HG03066 (cell line): ENCODE data around the gene COLGALT1.
"Not testable (repeated sequence)": the region's sequence is repeated elsewhere in the genome, so short reads cannot be mapped to it uniquely, and the experiment has no call there.

Experiments used
- ATAC-seq: cut with Tn5 transposase; IDR thresholded peaks from one replicate; pipeline ENCODE4 v1.9.1; 2021; ENCODE audit warnings: low read depth; ENCODE audit not compliant: unreplicated experiment

The COLGALT1 gene

GRCh38 chr19:17532116-17532515 lies 23.3 kb upstream of the COLGALT1 start:
- no peak for ATAC-seq

- no peak for ATAC-seq
These were observed 22.9 kb upstream of the COLGALT1 start for GRCh38 chr19:17532557-17532956.

- no peak for ATAC-seq
These were observed 20.7 kb upstream of the COLGALT1 start for GRCh38 chr19:17534767-17535166.

- ATAC-seq, result no peak
These were observed 18.5 kb upstream of the COLGALT1 start for GRCh38 chr19:17536955-17537354.

- ATAC-seq, result no peak
These were observed 16.7 kb upstream of the COLGALT1 start for GRCh38 chr19:17538684-17539237.

- ATAC-seq, result no peak
These were observed 16.0 kb upstream of the COLGALT1 start for GRCh38 chr19:17539238-17540117.

GRCh38 chr19:17540174-17540573 lies 15.3 kb upstream of the COLGALT1 start:
- ATAC-seq, result no peak

GRCh38 chr19:17541184-17541759 lies 14.2 kb upstream of the COLGALT1 start:
- ATAC-seq, result no peak

- ATAC-seq, result no peak
These were observed 13.4 kb upstream of the COLGALT1 start for GRCh38 chr19:17542042-17542441.

GRCh38 chr19:17542793-17543582 lies 12.5 kb upstream of the COLGALT1 start:
- ATAC-seq, result no peak

- ATAC-seq, result no peak
These were observed 11.5 kb upstream of the COLGALT1 start for GRCh38 chr19:17543986-17544385.

- ATAC-seq, result no peak
These were observed 11.0 kb upstream of the COLGALT1 start for GRCh38 chr19:17544418-17544817.

- ATAC-seq, result no peak
These were observed 7.3 kb upstream of the COLGALT1 start for GRCh38 chr19:17548145-17548544.

- no peak for ATAC-seq
These were observed 6.2 kb upstream of the COLGALT1 start for GRCh38 chr19:17549085-17549740.

GRCh38 chr19:17550076-17550667 lies 5.3 kb upstream of the COLGALT1 start:
- no peak for ATAC-seq

- not testable (repeated sequence) for ATAC-seq
These were observed 2.7 kb upstream of the COLGALT1 start for GRCh38 chr19:17552735-17553134.

GRCh38 chr19:17553256-17553655 lies 2.2 kb upstream of the COLGALT1 start:
- no peak for ATAC-seq

- no peak for ATAC-seq
These were observed 425 bp upstream of the COLGALT1 start for GRCh38 chr19:17554968-17555479.

GRCh38 chr19:17555929-17556813 lies 722 bp downstream of the COLGALT1 start:
- ATAC-seq, result peak; percentile 21
